ENCODE data around the gene NFRKB.

GRCh38 chr11:129852125-129852740, 43.1 kb downstream of the NFRKB start:
- TF ChIP-seq CTCF (IDR thresholded peaks at IDR 0.05) (no peak), POLR2A (IDR thresholded peaks at IDR 0.05) (no peak)

Data from gastroesophageal sphincter (tissue), 3 donors.